SK-N-MC (cell line): Measurements from ENCODE around the gene IFNA17.
A peak's percentile ranks its signal among the peaks of the same experiment; 100 is the strongest.
"Not testable (repeated sequence)": the region's sequence is repeated elsewhere in the genome, so short reads cannot be mapped to it uniquely, and the experiment has no call there.

Experiments used
- DNase-seq: peaks from one replicate; pipeline ENCODE4 v3.0.0-alpha.2; 2011; ENCODE audit warnings: low read depth, low spot score
- H3K27ac ChIP-seq: fragments of 200-600 bp; sonication (generic); 2 replicates; pipeline ENCODE4 v1.5.1; 2016; ENCODE audit warnings: mixed run types
- H3K36me3 ChIP-seq: fragments of 200-600 bp; sonication (generic); 2 replicates; pipeline ENCODE4 v1.6.1; 2017; ENCODE audit warnings: antibody characterized with exemption, low read length, mixed read lengths; ENCODE audit not compliant: insufficient read depth
- H3K4me3 ChIP-seq: fragments of 200-600 bp; sonication (generic); 2 replicates; pipeline ENCODE4 v1.5.1; 2016
- H3K9ac ChIP-seq: fragments of 200-600 bp; sonication (generic); 2 replicates; pipeline ENCODE4 v1.8.0; 2017; ENCODE audit warnings: mixed run types, mixed read lengths; ENCODE audit not compliant: insufficient read length
- H3K9me3 ChIP-seq: fragments of 200-600 bp; sonication (generic); 2 replicates; pipeline ENCODE4 v1.6.1; 2017; ENCODE audit warnings: low read depth, mild to moderate bottlenecking, antibody characterized with exemption, low read length, moderate library complexity, mixed read lengths
- EZH2 ChIP-seq: fragments of 200-600 bp; sonication (generic); IDR thresholded peaks from one replicate; pipeline ENCODE4 v1.6.1; 2017; ENCODE audit warnings: antibody characterized with exemption
- FOXP2 ChIP-seq: optimal IDR thresholded peaks from 2 replicates; pipeline ENCODE3; 2011; ENCODE audit warnings: mild to moderate bottlenecking, moderate library complexity; ENCODE audit not compliant: insufficient read depth; ENCODE audit errors: extremely low read length, control extremely low read depth
- POLR2AphosphoS5 ChIP-seq: IDR thresholded peaks from 2 replicates; pipeline ENCODE4 v1.6.1; 2012; ENCODE audit warnings: mild to moderate bottlenecking, low read depth, low read length, borderline replicate concordance

The IFNA17 gene

DNA sequence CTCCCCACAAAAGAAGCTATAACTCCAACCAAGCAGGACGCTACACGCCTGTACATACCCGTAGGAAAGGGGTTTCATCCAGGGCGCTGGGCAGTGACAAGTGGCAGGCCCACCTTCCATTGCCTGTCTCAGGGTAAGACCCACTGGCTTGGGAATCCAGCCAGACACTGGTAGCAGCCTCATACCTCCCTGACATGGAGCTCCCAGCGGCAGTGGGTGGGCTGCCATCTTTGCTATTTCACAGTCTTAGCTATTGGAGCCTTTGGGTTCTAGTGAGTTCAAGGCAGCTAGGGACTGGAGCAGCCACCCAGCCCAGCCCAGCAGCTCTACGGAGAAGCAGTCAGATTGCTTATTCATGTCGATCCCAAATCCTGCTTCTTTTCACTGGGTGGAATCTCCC, 17.7 kb downstream of the IFNA17 start:
- TF ChIP-seq FOXP2 (no peak), POLR2AphosphoS5 (no peak), EZH2 (no peak)
- Histone ChIP-seq H3K4me3 (no peak overlapping the region), H3K9me3 (no peaks in the 10 kb centered on the region), H3K36me3 (no peaks in the 10 kb centered on the region), H3K9ac (no peak overlapping the region), H3K27ac (no peak overlapping the region)
- DNase-seq, result no peak

DNA sequence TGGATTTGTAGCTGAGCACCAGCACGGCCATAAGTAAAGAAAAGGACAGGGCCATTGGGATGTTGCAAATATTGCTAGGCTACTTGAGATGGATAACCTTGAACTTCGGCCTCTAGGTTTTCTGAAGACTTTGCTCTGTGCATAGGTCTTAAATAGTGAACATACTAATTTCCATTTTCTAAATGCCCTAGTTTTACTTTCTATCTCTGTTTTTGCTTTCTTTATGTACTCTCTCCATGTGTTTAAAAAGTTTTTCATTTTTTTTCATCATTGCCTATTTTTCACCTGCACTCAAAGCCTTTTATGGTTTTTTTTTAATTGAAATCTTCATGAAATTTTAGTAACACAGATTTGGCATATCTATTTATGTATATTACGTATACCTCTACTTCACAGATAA, 21.0 kb downstream of the IFNA17 start, which contains the start of gene IFNA10:
Gene IFNA10, minus strand, starts transcription at position 101 of the 400 bp plus-strand sequence. Its CDS starts 46 bp downstream, at position 55.
- H3K9me3 ChIP-seq, H3K27ac ChIP-seq, DNase-seq: not testable (repeated sequence)

DNA sequence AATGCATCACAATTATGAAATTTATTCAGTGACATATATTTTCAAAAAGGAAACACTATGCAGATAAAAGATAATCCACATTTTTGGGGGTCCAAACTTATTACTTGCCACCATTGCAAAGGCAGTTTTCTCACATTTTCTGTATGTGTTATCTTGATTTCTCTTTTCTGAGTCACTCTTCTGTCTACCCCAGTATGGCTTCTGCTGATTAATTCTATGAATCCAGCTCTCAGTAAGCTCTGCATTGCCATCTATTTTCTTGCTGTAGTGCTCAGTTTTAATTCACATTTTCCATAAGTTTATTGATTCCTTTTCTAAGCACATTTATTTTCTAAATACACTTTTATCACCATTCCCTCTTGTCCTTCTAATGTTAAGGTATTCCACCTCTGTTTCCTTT, 22.8 kb downstream of the IFNA17 start:
- Histone ChIP-seq H3K4me3 (no peak overlapping the region), H3K9me3 (no peaks in the 10 kb centered on the region), H3K27ac (no peak overlapping the region), H3K9ac (no peak overlapping the region), H3K36me3 (no peaks in the 10 kb centered on the region)
- TF ChIP-seq EZH2 (no peak), FOXP2 (no peak), POLR2AphosphoS5 (no peak)
- DNase-seq, result no peak

More for the DNA sequence above, 21.0 kb downstream of the IFNA17 start, which contains the start of gene IFNA10:
- not testable (repeated sequence) for H3K4me3 ChIP-seq, H3K36me3 ChIP-seq, H3K9ac ChIP-seq

DNA sequence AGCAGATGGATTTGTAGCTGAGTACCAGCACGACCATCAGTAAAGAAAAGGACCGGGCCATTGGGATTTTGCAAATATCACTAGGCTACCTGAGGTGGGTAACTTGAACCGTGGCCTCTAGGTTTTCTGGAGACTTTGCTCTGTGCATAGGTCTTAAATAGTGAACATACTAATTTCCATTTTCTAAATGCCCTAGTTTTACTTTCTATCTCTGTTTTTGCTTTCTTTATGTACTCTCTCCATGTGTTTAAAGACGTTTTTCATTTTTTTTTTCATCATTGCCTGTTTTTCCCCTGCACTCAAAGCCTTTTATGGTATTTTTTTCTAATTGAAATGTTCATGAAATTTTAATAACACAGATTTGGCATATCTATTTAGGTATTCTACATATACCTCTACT, 25.9 kb downstream of the IFNA17 start, which contains the start of gene IFNA7:
Gene IFNA7, minus strand, starts transcription at position 101 of the 400 bp plus-strand sequence. Its CDS starts 40 bp downstream, at position 61.
- H3K9ac ChIP-seq, H3K4me3 ChIP-seq, DNase-seq, H3K9me3 ChIP-seq, H3K36me3 ChIP-seq, H3K27ac ChIP-seq: not testable (repeated sequence)

DNA sequence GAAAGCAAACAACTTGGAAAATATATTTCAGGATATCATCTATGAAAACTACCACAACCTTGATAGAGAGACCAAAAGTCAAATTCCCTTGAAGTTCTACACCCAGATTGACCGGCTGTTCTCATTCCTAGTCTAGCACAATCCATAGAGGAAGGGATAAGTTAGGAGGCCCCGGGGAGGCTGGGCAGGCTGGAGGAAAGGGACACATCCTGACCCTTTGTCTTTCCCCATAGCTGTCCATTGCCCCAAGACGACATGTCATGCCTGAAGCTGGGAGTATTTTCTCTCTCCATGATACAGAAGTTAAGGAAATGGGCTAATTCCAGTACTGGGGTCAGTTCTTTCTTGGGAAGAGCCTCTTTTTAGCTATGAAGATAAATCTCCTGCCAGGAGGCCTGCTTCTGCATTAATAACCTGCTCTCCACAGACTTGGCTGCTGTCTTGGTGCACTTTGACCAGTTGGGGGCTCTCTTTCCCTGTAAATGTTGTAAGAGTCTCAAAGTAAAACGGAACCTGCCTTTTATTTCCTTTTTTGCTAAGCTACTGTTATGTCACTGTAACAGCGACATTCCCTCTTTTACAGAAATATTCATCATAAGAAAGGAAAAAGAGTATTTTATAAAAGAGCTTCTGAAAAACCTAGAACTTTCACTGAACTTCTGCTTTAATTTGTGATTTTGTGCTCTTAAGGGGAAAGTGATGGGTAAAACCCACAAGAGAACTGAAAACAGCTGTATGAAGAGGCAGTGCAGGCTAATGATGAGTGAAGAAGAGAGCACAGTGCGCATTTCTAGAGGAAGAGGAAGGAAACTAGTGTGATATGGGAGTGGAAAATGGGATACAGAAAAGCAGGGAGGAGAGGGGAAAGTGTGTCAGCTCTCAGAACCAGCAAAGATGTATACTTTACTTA, 32.9 kb downstream of the IFNA17 start:
- DNase-seq, H3K27ac ChIP-seq, H3K9ac ChIP-seq, H3K36me3 ChIP-seq, H3K9me3 ChIP-seq: not testable (repeated sequence)
- H3K4me3 ChIP-seq, result 0 out of 2 replicates have a peak overlapping the region, but pooled peaks have one; percentile 18

DNA sequence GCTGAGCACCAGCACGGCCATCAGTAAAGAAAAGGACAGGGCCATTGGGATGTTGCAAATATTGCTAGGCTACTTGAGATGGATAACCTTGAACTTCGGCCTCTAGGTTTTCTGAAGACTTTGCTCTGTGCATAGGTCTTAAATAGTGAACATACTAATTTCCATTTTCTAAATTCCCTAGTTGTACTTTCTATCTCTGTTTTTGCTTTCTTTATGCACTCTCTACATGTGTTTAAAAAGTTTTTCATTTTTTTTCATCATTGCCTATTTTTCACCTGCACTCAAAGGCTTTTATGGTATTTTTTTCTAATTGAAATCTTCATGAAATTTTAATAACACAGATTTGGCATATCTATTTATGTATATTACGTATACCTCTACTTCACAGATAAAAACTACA, 40.5 kb downstream of the IFNA17 start, which contains the start of gene IFNA4:
Gene IFNA4, minus strand, starts transcription at position 101 of the 400 bp plus-strand sequence. Its CDS starts 56 bp downstream, at position 45.
- not testable (repeated sequence) for H3K9me3 ChIP-seq, H3K36me3 ChIP-seq, H3K4me3 ChIP-seq, H3K27ac ChIP-seq, H3K9ac ChIP-seq, DNase-seq

DNA sequence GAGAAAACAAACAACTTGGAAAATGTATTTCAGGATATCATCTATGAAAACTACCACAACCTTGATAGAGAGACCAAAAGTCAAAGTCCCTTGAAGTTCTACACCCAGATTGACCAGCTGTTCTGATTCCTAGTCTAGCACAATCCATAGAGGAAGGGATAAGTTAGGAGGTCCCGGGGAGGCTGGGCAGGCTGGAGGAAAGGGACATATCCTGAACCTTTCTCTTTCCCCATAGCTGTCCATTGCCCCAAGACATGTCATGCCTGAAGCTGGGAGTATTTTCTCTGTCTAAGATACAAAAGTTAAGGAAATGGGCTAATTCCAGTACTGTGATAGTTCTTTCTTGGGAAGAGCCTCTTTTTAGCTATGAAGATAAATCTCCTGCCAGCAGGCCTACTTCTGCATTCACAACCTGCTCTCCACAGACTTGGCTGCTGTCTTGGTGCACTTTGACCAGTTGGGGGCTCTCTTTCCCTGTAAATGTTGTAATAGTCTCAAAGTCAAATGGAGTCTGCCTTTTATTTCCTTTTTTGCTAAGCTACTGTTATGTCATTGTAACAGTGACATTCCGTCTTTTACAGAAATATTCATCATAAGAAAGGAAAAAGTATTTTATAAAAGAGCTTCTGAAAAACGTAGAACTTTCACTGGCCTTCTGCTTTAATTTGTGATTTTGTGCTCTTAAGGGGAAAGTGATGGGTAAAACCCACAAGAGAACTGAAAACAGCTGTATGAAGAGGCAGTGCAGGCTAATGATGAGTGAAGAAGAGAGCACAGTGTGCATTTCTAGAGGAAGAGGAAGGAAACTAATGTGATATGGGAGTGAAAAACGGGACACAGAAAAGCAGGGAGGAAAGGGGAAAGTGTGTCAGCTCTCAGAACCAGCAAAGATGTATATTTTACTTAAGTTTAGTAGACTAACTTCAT, 44.9 kb downstream of the IFNA17 start:
- not testable (repeated sequence) for H3K27ac ChIP-seq, H3K4me3 ChIP-seq, H3K9me3 ChIP-seq, DNase-seq, H3K9ac ChIP-seq, H3K36me3 ChIP-seq
